HG03575 (cell line): ENCODE data around the gene RNF41.
"Not testable (repeated sequence)": the region's sequence is repeated elsewhere in the genome, so short reads cannot be mapped to it uniquely, and the experiment has no call there.

ENCODE experiments used
- ATAC-seq: cut with Tn5 transposase; IDR thresholded peaks from one replicate; pipeline ENCODE4 v1.9.1; 2021; ENCODE audit not compliant: unreplicated experiment, insufficient number of reproducible peaks, low FRiP score; ENCODE audit errors: extremely low read depth

Gene RNF41

GRCh38 chr12:56158029-56158925 lies 63.4 kb downstream of the RNF41 start, which contains the start of gene MYL6:
Gene MYL6, plus strand, starts transcription at chr12:56158359. Its CDS starts 43 bp downstream, at chr12:56158402.
- peak; percentile 52 for ATAC-seq

GRCh38 chr12:56157201-56158028 lies 64.3 kb downstream of the RNF41 start:
- ATAC-seq = no peak

GRCh38 chr12:56156464-56157200 lies 65.1 kb downstream of the RNF41 start:
- not testable (repeated sequence) for ATAC-seq

- ATAC-seq = no peak
Measured at GRCh38 chr12:56155256-56155845, 66.4 kb downstream of the RNF41 start.

GRCh38 chr12:56154818-56155217 lies 66.9 kb downstream of the RNF41 start:
- no peak for ATAC-seq

GRCh38 chr12:56154246-56154771 lies 67.4 kb downstream of the RNF41 start:
- ATAC-seq = no peak

- no peak for ATAC-seq
Measured at GRCh38 chr12:56153678-56154065, 68.0 kb downstream of the RNF41 start.

- ATAC-seq = no peak
Measured at GRCh38 chr12:56152756-56153677, 68.7 kb downstream of the RNF41 start.
